ENCODE data around the gene CAMK2N2.

GRCh38 chr3:184289426-184289938 is 28.1 kb upstream of the CAMK2N2 start:
- TF ChIP-seq CTCF (IDR thresholded peaks at IDR 0.05) (peak; percentile 66), EZH2 (IDR thresholded peaks at IDR 0.05; ENCODE audit: borderline replicate concordance, insufficient read depth, low read depth, low read length, poor library complexity, severe bottlenecking) (no peak)
